Loucy (cell line): ENCODE measurements around the gene P2RY2.

ENCODE experiments used
- EZH2phosphoT487 ChIP-seq: fragments of 200-600 bp; IDR thresholded peaks from 2 replicates; pipeline ENCODE4 v1.6.1; 2018; ENCODE audit warnings: antibody characterized with exemption, mild to moderate bottlenecking, moderate library complexity, borderline replicate concordance
- TF ChIP-seq, protein P1 (sequence below): fragments of 200-600 bp; sonication (generic); conservative IDR thresholded peaks from 2 replicates; pipeline ENCODE4 v1.5.1; 2014; ENCODE audit warnings: mild to moderate bottlenecking, antibody characterized with exemption, low read length

DNA sequence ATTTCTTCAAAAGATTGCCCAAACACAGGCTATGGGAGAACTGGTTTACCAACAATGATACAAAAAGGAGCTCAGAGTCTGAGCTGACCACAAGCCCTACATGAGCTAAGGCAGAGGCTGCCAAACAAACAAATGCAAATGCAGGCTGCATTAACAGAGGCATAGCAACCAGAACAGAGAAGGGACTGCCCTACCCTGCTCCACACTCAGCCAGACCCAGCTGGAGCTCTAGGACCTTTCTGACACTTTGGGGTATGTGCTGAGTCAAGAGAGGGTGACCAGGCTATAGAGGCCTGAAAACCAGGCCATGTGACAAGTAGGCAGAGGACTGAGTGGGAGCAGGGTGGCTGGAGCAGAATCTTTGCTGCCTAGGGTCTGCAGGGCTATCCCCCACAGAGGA is 17.8 kb upstream of the P2RY2 start:
- TF ChIP-seq, protein P1, sequence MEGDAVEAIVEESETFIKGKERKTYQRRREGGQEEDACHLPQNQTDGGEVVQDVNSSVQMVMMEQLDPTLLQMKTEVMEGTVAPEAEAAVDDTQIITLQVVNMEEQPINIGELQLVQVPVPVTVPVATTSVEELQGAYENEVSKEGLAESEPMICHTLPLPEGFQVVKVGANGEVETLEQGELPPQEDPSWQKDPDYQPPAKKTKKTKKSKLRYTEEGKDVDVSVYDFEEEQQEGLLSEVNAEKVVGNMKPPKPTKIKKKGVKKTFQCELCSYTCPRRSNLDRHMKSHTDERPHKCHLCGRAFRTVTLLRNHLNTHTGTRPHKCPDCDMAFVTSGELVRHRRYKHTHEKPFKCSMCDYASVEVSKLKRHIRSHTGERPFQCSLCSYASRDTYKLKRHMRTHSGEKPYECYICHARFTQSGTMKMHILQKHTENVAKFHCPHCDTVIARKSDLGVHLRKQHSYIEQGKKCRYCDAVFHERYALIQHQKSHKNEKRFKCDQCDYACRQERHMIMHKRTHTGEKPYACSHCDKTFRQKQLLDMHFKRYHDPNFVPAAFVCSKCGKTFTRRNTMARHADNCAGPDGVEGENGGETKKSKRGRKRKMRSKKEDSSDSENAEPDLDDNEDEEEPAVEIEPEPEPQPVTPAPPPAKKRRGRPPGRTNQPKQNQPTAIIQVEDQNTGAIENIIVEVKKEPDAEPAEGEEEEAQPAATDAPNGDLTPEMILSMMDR: no peak
- TF ChIP-seq EZH2phosphoT487: no peak
